C4-2B (cell line): ENCODE results near the gene SLC40A1.
"Not testable (repeated sequence)": the region's sequence is repeated elsewhere in the genome, so short reads cannot be mapped to it uniquely, and the experiment has no call there.

ENCODE experiments used
- H3K27ac ChIP-seq: fragments of 450-650 bp; 2 replicates; pipeline ENCODE4 v1.5.1; 2017
- ZFX ChIP-seq: fragments of 450-650 bp; IDR thresholded peaks from 2 replicates; pipeline ENCODE4 v1.6.1; 2017
- TF ChIP-seq, protein P1 (sequence below): fragments of 450-650 bp; conservative IDR thresholded peaks from 2 replicates; pipeline ENCODE4 v1.5.1; 2017; ENCODE audit warnings: mild to moderate bottlenecking

SLC40A1 gene

GRCh38 chr2:189609853-189610252 lies 29.3 kb upstream of the SLC40A1 start:
- no peak for TF ChIP-seq ZFX
- TF ChIP-seq, protein P1, sequence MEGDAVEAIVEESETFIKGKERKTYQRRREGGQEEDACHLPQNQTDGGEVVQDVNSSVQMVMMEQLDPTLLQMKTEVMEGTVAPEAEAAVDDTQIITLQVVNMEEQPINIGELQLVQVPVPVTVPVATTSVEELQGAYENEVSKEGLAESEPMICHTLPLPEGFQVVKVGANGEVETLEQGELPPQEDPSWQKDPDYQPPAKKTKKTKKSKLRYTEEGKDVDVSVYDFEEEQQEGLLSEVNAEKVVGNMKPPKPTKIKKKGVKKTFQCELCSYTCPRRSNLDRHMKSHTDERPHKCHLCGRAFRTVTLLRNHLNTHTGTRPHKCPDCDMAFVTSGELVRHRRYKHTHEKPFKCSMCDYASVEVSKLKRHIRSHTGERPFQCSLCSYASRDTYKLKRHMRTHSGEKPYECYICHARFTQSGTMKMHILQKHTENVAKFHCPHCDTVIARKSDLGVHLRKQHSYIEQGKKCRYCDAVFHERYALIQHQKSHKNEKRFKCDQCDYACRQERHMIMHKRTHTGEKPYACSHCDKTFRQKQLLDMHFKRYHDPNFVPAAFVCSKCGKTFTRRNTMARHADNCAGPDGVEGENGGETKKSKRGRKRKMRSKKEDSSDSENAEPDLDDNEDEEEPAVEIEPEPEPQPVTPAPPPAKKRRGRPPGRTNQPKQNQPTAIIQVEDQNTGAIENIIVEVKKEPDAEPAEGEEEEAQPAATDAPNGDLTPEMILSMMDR: no peak
- no peak overlapping the region for H3K27ac ChIP-seq

DNA sequence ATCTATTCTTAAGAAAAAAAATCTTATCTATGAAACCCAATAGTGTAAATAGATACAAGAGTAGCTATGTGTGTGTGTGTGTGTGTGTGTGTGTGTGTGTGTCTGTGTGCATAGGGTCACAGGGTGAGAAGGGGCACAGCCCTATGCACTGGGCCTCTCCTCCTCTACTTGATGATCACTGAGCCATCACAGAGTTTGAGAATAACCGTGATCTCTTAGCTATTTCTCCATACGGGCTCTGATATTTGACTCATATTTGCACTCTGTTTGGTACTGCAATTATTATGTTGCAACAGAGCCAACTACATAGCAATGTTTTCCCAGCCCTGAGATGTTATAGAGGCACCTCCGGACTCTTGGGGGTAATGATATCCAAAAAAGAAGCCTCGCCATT lies 28.8 kb upstream of the SLC40A1 start:
- no peak overlapping the region for H3K27ac ChIP-seq
- no peak for TF ChIP-seq ZFX
- TF ChIP-seq, protein P1: no peak

DNA sequence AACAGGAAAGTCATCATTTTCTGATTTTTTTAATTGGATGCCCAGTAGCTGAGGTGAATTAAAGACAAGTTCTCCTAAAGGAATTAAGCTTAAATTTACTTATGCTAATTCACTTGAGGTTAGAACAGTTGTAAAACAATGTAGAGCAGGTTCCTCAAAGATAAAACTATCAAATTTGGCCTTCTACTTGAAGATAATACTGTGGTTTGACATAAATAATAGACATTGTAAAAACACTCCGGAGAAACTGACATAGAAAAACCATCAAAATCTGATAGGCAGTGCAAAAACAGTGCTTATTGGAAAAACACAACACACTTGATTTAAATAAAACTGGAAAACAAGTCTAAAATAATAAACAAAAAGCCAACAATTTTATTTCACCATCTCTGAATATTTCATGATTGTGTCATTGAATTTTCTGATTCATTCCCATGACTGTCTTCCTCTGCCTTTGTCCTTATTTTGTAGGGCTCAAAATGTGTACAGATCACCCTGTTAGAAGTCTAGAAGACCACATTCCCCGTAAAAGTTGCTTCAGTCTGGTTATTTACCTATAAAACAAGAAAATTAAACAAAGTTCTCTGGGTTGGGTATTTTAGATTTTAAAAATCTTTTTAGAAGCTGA lies 28.3 kb upstream of the SLC40A1 start:
- TF ChIP-seq ZFX: no peak
- TF ChIP-seq, protein P1: no peak
- H3K27ac ChIP-seq: no peak overlapping the region

DNA sequence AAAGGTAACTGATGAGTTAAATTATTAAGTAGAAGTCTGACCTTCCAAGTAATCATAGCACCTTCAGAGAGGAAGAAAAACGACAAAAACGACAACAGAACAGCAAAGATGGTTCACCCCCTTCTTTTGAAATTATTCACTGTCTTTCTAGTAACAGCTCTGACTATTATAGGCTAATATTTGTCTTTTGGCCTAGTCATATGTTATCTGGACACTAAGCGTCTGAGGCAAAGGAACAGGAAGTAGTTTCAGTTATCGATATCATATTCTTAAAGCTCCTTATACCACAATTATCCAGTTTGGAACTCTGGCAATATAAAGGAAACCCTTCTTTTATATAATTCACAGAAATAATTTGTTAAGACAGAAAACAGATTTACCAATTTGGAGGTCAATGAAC lies 27.6 kb upstream of the SLC40A1 start:
- H3K27ac ChIP-seq: no peak overlapping the region
- TF ChIP-seq ZFX: no peak
- TF ChIP-seq, protein P1: no peak

GRCh38 chr2:189602233-189602632 lies 21.6 kb upstream of the SLC40A1 start:
- no peak for TF ChIP-seq ZFX
- TF ChIP-seq, protein P1: no peak
- H3K27ac ChIP-seq: no peak overlapping the region

- not testable (repeated sequence) for H3K27ac ChIP-seq
Observed at GRCh38 chr2:189601652-189602051, 21.1 kb upstream of the SLC40A1 start.

DNA sequence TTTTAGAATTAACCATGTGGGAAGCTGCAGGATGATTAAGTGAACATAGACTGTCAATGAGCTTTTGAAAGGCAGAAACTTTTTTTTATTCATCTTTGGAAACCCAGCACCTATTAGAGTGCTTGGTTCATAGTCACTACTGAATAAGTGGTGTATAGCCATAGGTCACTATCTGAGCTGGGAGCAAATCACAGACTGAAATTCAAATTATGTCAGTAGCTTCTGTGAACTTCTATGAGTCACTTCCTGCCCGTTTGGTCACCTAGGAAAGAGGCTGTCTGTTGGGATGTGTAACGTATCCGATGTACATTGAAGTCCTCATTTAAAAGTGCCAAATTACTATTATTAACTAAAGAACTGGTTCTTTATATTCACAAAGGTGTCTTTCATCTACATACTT lies 20.5 kb upstream of the SLC40A1 start:
- H3K27ac ChIP-seq: no peak overlapping the region
- TF ChIP-seq, protein P1: no peak
- TF ChIP-seq ZFX: no peak

GRCh38 chr2:189599245-189599644 lies 18.7 kb upstream of the SLC40A1 start:
- no peak overlapping the region for H3K27ac ChIP-seq
- no peak for TF ChIP-seq ZFX
- TF ChIP-seq, protein P1: no peak
